HG03060 (cell line): ENCODE measurements around the gene PTPN6.

ENCODE experiments used
- ATAC-seq: cut with Tn5 transposase; IDR thresholded peaks from one replicate; pipeline ENCODE4 v1.9.1; 2021; ENCODE audit warnings: low read depth, moderate number of reproducible peaks; ENCODE audit not compliant: unreplicated experiment

Gene PTPN6

DNA sequence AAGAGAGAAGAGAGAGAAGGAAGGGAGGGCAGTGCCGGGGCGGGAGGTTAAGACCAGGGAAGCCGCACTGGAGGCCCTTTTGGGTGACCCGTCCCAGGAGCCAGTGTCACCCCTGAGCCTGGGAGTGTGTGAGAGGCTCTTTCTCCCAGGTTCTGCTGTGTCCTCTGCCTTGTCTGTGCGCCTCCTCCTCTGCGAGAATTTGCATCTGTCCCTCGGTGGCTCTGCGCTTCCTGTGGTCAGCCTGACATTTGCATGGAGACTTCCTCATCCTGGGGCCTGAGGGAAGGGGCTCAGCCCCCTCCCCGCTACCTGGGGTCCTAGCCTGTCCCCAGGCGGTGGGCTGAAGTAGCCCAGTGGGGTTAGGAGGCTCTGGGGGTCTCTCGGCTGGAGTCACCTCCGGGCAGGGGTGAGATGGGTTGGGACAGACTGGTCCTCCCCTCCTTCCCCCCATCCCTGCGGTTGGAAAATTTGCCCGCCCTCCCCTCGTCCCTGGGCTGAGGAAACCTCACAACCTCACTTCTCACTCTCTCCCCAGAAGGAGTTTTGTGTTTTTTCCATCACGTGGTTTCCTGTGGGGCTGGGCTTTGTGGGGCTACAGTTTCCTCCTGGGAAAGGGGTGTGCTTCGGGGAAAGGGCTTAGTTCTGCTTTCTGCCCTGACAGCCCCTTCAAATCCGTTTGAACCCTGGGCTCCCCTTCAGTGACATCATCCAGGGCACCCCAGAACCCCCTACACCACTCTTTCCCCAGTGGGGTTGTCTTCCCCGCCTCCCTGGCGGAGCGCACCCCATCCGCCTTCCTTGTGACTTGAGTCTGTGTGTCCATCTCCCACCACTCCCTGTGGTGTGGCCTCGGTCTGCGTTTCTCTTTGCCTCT lies 2.5 kb downstream of the PTPN6 start:
- peak; percentile 29 for ATAC-seq

DNA sequence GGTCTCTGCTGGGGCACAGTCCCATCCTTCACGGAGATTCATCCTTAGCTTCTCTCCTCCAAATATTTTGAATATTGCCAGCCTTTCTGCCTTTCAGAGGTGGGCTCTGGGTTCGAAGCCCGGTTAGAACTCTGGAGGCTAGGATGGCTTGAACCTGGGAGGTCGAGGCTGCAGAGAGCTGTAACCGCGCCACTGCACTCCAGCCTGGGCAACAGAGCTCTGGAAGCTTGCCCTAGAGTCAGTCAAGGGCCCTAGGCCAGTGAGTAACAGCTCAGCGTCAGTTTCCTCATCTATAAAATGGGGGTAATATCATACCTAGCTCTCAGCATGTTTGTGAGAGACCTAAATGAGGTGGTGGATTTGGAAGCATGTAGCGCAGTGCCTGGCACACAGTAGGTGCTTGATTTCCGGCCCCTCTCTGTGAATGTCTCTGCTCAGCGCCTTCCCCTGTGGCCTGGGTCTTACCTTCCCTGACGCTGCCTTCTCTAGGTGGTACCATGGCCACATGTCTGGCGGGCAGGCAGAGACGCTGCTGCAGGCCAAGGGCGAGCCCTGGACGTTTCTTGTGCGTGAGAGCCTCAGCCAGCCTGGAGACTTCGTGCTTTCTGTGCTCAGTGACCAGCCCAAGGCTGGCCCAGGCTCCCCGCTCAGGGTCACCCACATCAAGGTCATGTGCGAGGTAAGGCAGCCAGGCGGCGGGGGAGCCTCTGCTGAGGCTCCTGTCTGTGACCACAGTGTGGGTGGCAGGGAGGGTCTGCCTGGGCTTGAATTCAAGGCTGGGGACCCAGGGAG lies 3.4 kb downstream of the PTPN6 start:
- ATAC-seq = no peak

DNA sequence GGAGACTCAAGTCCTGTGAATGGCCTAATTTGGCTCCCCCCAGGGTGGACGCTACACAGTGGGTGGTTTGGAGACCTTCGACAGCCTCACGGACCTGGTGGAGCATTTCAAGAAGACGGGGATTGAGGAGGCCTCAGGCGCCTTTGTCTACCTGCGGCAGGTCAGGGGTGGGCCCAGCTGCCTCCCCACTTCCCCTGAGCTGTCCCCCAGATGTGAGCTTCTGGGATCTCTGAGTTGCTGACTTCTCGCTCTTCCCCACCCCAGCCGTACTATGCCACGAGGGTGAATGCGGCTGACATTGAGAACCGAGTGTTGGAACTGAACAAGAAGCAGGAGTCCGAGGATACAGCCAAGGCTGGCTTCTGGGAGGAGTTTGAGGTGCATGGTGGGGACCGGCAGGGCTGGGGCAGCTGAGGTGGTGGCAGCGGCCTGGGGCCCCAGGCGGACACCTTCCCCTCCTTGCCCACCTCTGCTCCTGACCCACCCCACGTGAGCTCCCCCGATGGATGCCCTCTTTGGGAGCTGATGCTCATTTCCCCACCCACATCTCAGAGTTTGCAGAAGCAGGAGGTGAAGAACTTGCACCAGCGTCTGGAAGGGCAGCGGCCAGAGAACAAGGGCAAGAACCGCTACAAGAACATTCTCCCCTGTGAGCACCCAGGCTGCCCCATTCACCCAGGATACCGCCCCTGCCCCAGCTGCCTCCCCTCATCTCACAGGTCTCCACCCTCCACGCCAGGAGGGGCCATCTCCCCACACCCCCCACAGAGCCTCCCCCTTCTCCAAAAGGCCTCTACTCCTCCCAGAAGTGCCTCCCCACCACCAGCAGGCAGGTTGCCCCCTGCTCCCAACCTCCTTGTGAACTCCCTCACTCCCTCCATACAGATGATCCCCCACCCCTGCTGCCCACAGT lies 4.2 kb downstream of the PTPN6 start:
- ATAC-seq = no peak

DNA sequence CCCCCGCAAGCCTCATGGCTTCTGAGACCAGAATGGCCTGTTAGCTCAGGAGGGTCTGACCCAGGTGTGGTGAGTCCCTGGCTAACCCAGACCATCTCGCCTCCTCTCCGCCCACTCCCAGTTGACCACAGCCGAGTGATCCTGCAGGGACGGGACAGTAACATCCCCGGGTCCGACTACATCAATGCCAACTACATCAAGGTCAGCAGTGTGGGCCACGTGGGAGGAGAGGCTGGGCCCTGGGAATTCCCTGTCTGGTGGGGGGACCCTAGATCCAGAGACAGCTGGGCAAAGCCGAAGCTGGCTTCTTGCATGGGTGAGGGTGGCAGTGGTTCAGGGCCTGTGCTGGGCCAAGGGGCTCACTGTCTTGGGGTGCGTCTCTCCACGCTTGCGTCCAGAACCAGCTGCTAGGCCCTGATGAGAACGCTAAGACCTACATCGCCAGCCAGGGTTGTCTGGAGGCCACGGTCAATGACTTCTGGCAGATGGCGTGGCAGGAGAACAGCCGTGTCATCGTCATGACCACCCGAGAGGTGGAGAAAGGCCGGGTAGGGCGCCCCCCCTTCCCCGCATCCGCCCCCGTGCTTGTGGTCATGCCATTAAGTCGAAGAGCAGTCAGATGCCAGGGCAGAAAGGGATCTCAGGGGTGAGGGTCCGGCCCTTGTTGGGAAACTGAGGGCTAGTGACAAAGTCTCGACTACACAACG lies 5.0 kb downstream of the PTPN6 start:
- no peak for ATAC-seq

DNA sequence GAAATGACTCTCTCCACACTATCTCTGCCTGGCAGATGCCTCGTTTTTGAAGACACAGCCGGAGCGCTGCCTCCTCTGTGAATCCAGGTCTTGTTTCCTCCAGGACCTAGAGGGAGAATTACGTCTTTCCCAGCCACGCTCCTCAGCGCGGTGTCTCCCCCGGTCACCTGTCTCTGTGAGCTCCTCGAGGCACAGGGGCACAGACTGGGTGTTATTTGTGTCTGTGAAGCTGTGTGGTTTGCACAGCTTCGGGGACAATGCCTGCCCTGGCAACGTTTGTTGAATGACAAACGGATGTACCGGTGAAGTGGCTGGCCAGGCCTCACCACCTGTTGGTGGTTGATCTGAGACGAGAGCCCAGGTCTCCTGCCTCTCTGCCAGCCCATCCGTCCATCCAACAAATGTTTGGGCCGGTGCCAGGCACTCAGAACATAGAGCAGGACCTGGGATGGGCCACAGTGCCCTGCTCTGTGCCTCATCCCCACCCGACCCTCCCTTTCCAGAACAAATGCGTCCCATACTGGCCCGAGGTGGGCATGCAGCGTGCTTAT lies 6.1 kb downstream of the PTPN6 start:
- no peak for ATAC-seq

DNA sequence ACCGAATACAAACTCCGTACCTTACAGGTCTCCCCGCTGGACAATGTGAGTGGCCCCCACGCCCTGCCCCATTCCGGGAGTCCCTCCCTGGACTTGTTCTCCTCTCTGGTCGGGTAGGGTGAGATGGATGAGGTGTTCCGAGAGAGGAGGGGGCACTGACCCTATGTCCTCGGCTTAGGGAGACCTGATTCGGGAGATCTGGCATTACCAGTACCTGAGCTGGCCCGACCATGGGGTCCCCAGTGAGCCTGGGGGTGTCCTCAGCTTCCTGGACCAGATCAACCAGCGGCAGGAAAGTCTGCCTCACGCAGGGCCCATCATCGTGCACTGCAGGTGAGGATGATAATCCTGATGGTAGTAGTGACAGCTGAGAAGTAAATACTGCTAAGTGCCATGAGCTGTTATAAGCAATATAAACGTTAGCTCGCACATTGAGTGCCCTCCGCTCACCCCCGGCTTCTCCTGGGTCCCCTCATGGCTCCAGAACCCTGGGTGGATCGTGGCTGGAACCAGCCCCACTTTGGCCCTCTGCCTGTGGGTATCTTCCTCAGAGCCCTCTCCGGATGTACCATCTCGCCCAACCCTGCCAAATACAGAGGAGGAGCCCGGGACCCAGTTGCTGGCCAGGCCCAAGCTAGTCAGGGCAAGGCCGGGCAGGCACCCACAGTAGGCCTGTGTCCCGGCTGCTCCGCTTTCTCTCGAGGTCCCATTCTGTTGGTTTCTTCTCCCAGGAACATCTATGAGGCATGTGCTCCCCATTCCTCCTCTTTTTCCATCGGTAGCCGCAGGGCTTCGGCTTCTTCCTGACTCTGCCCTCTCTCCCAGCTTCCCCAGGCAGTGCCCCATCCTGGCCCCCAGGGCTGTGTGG lies 6.8 kb downstream of the PTPN6 start:
- no peak for ATAC-seq

DNA sequence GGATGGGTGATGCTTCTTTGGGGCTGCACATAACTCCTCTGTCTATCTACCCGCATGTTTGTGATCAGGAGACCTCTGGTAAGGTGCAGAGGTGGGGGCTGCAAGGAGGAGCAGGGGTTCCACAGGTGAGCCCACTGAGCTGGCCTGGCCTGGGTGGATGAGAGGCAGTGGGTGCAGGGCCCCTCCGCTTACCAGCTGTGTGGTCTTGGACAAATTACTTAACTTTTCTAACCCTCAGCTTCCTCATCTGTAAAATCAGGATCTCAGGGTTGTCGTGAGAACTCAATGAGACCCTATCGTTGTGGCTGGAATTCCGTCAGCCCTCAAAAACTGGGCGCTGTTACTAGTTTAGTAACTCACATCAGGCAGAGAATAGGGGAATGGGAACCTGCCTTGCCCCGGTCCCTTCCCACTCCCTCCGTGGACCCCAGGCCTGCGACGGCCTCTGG lies 7.5 kb downstream of the PTPN6 start:
- no peak for ATAC-seq

DNA sequence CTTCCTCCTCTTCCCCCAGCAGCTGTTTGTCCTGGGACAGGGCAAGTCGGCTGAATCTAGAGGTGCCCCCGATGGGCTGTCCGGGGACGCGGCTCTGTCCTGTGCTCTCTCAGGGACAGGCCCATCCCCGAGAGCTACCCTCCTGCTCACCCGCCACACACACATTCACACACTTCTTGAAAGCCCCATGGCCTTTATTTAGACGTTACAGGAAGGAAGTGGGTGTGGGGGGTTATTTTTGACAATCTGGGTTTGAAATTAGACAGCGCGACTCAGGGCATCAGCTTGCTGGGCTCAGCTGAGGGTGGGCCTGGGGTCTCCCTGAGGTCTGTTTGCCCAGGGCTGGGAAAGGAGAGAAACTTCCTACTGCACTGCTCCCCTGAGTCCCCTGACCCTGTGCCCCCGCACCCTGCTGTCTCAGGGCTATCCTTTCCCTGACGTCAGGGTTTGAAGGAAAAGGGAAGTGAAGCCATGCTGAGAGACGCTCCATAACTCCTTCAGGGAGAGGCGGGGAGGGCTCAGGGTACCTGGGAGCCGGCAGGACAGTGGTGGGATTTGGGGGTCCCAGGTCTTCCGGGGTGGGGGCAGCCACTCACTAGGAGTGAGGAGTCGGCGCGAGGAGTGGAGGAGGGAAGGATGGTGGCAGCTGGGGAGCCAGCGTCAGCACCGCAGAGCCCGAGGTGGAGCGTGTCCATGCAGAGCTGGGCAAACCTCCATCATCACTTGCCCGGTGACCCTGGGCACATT lies 8.1 kb downstream of the PTPN6 start:
- peak; percentile 27 for ATAC-seq

DNA sequence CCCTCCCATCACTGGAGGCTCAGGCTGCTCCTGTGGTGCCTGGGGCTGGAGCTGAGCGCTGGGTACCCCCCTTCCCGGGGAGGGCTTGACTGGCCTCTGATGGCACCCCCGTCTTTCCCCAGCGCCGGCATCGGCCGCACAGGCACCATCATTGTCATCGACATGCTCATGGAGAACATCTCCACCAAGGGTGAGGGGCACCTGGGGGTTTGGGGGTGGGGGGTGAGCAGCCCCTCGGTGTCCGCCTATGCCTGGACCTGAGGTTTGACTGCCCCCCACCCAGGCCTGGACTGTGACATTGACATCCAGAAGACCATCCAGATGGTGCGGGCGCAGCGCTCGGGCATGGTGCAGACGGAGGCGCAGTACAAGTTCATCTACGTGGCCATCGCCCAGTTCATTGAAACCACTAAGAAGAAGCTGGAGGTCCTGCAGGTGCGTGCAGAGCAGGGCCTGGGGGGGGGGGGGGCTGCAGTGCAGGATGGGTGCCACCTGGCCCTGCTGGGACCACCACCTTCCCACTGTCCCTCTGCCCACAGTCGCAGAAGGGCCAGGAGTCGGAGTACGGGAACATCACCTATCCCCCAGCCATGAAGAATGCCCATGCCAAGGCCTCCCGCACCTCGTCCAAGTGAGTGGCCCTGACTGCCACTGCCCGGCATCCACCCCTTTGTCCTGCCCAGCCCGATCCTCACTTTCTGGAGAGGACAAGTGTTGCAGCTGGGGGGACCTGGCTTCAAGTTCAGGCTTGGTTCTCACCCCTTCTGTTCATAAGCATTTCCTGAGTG lies 8.8 kb downstream of the PTPN6 start:
- no peak for ATAC-seq

DNA sequence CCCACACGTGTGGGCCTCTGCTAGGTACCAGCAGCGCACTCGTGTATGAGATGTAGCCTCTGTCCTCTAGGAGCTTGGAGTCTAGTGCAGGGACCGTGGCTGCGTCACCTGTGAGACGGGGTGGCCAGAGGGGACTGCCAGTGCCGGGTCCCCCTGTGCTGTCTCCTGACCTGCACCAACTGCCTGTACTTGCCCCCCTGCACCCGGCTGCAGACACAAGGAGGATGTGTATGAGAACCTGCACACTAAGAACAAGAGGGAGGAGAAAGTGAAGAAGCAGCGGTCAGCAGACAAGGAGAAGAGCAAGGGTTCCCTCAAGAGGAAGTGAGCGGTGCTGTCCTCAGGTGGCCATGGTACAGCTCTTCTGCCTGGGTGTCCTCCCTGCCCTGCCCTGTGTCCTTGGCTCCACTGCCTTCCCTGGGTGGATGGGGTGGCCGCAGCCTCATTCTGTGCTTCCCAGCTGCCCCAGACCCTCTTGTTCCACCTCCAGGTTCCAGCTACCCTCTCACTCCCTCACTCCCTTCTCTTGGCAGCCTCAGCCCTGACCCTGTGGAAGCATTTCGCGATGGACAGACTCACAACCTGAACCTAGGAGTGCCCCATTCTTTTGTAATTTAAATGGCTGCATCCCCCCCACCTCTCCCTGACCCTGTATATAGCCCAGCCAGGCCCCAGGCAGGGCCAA lies 9.6 kb downstream of the PTPN6 start:
- ATAC-seq = no peak

DNA sequence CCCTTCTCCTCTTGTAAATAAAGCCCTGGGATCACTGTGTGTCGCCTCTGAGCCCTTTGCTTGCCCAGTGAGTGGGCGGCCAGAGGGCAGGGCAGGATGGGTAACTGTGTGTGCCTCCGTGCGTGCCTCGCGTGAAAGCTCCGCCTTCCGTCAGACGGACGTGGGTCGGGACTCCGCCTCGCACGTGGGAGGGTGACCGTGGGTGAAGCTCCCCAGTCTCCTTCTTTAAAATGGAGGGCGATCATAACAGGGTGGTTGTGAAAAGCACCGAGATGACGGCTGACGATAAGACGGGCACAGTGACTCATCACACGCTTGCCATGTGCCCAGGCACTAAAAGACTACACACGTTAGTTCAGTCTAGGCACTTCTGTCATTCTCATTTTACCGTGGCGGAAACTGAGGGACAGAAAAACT lies 10.1 kb downstream of the PTPN6 start:
- ATAC-seq = peak; percentile 19

DNA sequence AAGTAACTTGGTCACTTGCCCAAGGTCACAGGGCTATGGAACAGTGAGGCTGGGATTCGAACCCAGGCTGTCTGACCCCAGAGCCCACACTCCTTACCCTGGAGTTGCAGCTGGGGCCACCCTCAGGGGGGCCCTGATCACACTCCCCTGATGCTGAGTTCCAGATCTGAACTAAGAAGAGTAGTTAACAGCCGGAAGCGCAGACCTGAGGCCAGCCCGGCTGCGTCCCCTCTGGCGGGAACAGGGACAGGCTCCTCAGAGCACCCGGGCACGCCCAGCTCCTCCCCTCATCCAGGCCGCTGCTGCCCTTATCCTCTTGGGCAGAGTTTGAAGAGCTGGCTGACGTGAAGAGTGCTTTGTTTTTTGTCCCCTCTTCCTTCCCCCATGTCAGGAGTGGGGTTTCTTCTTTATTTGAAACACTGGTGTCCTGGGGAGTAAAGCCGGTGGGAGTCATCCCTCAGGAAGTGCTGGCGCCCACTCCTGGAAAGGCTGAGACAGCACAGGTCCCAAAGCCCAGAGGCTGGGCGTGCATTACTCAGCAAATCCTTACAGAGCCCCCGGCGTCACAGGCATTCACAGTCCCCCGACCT lies 10.6 kb downstream of the PTPN6 start:
- peak; percentile 11 for ATAC-seq

DNA sequence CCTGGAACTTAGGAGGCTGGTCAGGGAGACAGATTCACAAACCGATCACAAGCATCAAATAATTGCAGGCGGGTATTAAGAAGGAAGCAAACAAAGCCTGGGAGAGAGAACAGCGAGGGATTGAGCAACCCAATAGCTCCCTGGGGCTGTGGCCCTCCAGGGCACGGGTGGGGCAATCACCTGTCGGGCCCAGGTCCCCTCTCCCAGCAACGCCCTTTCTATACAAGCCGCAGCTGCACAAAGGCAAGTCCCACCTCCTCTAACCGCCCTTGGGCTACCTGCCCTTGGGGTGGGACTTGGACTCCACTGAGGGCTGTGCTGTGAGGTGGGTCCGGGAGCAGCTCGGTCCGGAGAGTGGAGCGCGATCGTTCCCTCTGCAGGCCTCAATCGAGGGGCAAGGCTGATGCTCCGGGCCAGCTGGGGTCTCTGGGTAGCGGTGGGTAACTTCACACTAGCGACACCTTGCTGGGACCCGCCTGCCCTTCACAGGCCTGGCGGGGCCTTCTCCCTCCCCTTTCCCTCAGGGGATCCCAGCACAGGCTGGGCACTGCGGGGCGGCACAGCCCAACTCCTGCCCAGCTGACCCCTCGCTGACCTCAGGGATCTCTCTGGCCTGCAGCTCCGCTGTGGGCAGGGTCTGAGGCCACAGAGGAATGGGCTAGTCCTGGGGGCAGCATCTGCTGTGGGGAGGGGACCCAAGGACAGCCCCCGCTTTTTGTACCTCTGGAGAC lies 11.3 kb downstream of the PTPN6 start:
- ATAC-seq = no peak

DNA sequence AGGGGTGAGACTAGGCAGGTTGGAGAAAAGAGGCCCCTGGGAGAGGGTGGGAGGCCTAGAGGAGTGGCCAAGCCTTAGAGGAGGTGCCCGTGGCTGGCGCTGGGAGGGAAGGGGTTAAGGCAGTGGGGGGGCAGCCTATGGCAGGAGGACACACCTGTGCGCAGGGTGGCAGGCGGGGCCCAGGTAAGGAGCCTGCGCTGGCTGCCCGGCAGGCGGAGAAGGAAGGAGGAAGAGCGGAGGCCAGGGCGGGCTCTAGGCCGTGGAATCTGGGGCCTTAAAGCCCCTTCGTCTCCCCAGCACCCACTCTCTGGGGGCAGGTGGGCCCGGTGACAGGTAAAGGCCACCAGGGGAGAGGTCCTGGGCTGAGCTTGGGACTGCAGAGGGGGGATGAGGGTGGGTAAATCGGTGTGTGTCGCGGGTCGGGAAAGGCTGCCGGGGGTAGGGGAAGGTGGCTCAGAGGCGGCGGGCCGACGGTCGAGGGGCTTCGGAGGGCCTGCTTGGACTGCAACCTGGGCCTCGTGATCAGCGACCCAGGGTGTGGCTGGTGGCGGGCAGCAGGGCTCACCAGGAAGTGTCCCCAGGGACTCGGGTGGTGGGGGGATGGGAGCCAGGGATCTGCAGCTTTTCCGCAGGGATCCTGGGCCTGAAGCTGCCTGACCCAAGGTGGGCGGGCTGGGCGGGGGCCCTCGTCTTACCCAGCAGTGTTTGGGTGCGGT lies 12.0 kb downstream of the PTPN6 start:
- no peak for ATAC-seq

DNA sequence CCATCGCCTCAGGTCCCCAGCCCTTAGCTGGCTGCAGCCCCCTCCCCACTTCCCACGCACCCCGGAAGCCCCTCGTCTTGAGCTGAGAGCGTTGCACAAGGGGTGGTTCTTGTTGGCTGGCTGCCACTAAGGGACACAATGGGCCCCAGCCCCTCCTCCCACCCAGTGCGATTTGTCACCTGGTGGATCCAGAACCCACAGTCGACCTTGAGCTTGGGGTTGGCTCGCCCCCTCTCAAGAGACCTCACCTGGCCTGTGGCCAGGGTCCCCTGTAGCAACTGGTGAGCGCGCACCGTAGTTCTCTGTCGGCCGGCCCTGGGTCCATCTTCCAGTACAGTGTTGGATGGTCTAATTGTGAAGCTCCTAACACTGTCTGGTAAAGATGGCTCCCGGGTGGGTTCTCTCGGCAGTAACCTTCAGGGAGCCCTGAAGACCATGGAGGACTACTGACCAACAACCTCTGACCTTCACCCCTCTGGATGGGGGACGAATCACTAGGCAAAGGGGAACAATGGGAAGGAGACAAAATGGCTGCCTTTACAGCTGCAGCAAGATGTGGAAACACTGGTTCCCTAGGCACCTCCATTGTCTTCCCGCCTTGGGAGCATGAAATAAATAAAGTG lies 12.7 kb downstream of the PTPN6 start:
- no peak for ATAC-seq
